NCI-H1417 treated with DMSO at 0.1 percent for 48 hours (cell line): ENCODE measurements around the gene MASP1.
"Not testable (repeated sequence)": the region's sequence is repeated elsewhere in the genome, so short reads cannot be mapped to it uniquely, and the experiment has no call there.

Experiments
- DNase-seq: peaks from one replicate; lab custom pipeline; 2025; lab: John Stamatoyannopoulos, UW

Gene MASP1

DNA sequence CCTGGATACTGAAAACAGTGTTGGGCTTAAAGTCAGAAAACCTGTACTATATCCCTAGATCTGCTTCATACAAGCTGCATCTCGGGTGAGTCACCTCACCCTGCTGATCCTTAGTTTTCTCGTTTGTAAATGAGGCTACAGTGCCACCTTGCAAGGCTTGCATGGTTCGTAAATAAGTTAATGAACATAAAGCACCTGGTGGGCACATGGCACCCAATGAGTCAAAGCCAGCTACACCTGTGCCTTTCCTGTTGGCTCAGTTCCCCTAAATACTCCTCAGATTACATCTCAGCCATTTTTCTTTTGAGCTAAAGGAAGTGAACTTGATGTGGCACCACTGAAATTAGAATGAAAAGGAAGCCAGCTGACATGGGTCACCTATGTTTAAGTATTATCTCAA, 67.7 kb downstream of the MASP1 start:
- no peak for DNase-seq

DNA sequence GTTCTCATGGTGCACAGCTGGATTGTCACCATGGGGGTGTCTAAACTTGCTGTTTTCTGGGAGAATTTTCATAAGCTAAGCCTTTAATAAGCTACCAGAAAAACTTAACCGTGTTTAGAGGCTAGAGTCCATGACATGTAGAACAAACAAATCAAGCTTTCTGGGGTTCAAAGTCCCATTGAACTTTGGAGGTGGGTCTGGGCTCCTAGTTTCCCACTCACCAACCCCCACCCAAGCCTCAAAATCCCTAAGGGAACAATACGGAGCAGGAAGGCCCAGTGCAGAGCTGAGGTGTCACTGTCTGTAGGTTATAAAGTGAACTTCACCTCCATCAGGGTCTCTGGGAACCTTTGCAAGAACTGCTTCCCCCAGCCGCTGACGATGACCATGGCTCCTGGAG, 68.7 kb downstream of the MASP1 start:
- DNase-seq, result no peak

DNA sequence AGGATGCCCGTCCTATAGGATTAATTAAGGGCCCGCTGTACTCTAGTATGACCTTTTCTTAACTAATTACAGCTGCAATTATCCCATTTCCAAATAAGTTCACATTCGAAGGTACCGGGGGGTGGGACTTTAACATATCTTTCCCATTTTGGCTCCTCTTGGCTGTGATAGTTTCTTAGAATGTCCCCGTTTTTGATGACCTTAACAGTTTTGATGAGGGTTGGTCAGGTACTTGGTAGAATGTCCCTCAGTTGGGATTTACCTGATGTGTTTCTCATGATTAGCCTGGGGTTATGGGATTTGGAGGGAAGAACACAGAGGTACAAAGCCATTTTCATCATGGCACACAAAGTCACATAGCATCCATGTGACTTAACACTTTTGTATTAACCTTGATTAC, 76.1 kb downstream of the MASP1 start:
- DNase-seq, result no peak

DNA sequence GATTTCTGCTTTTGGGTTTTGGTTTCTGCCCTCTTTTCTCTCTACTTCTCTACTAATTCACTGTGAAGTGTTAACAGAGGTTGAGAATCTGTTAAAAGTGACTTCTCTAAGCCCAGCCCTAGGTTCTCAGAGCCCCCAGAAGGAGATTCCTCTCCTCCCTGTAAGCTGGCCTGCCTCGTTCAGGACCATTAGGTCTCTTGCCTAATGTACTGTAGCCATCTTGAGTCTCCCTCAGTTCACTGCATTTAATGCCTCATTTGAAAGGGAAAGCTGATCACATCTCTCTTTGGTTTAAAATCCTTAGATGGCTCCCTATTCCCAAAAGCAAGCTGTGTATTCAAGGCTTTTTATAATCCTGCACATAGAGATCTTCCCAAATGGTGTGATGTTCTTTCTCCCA, 77.9 kb downstream of the MASP1 start:
- DNase-seq, result no peak

DNA sequence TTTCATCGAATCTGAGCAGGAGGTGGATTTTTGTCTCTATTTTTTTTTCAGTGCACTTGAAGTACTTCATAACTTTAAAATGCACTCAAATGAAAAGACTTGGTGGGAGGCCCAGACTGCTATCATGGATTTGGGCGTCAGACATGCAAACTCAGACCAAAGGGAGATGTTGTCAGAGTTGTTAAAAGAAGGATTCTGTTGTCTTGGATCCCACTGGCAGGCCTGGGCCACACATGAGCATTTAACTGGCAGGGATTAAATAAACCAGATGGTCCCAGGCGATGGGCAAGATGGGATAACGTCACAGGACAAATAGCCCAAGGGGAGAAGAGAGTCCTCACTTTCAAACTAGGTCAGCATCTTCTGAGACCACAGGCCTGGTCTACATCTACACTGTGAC, 78.8 kb downstream of the MASP1 start:
- DNase-seq, result no peak

DNA sequence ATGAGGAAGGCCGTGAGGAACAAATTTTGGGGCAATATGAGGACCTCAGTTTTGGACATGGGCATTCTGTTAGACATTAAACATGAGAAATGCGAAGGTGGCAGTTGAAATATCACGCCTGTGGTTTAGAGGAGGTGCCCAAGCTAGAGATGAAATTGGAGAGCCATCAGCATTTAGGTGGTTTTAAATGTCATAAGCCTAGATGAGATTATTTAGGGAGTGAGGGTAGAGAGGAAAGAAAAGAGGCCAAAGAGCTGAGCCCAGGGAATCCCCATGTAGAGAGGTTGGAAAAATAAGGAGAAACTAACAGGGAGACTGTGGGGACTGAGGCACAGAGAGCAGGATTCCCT, 79.4 kb downstream of the MASP1 start:
- DNase-seq, result no peak

DNA sequence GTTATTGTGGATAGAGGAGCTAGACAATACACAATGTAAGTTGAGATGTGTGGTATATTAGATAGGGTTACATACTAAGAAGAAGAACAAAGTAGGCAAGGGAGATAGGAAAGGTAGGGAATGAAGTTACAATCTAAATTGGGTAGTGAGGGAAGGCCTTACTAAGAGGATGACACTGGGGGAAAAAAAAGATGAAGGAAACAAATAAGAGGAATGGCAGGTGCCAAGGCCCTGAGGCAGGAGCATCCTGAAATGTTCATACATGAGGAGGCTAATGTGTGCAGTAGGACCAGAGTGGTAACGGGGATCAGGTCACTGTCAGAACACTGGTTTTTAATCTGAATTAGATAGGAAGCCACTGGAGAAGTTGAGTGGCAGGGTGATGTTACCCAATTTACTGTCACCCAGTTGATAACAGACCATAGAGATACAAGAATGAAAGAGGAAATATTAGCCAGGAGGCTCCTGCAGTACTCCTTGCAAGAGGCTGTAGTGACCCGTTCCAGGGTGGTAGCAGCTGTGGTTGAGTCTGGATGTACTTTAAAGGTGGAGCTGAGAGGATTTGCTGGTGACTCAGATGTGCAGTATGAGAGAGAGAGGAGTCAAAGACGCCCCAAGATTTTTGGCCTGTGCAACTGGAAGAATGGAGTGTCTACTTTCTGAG, 79.9 kb downstream of the MASP1 start:
- DNase-seq, result no peak

DNA sequence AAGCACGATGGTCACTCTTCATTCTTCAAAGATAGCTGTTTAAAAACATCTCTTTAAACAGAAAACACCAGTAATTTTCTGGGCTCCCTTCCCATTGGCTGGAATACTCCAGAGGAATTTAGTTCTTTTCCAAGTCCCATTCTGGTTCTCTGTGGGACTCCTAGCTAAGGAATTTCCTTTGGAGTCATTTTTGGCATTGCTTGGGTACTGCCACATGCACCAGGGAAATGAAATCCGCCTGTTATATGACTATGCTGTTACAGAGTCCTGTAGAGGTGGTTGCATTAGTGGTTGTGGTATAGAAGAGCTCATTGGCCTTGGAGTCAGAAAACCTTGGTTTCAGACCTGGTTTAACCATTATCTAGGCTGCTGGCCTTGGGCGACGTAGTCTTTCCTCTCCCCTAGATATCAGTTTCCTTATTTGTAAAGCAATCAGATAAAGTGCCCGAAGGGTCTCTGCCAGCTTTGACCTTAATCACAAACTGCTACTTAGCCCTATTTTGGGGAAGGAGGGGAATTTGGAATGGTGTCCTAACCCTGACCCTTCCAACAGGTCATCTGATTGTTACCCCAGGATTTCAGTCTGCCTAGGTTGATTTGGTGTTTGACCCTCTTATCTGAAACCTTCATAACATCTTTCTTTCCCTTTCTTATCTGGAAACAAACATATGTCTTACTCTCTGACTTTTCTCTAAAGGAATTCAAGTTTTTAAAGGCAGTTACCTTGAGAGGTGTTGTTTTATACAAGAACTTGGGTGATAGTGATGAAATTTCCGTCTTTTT, 80.8 kb downstream of the MASP1 start:
- no peak for DNase-seq

DNA sequence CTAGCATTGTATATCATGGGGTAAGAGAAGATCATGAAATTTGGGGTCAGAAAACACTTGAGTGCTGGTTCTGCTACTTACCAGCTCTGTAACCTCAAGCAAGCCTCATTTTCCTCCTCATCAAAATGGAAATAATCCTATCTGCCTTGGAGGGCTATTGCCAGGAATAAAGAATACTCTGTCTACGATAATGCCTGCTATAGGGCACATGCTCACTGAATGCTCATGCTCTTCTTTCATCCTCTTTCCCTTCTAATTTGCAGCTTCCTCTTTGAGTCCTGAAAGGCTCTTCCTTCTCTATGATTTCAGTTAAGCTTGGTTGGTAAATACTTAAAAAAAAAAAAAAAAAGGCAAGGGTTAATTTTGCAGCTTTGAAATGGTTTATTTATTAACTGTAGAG, 81.4 kb downstream of the MASP1 start:
- DNase-seq, result no peak

DNA sequence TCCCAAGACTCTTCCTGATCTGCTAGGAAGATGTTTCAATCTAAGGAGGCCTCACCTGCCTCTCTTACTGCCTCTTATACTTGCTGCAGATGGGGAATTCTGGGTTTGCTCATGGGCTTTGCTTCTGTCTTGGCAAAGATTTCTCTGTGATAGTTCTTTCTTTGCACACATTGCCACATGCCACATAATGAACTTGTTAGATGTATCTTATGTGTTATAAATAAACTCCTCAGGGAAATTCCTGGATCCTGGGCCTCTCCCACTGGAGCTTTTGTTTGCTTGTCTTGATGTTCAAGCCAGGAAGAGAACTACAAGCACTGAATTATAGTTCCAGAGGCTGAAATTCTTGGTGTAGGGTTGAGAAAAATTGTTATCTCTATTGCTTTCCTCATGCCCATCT, 82.0 kb downstream of the MASP1 start:
- no peak for DNase-seq

DNA sequence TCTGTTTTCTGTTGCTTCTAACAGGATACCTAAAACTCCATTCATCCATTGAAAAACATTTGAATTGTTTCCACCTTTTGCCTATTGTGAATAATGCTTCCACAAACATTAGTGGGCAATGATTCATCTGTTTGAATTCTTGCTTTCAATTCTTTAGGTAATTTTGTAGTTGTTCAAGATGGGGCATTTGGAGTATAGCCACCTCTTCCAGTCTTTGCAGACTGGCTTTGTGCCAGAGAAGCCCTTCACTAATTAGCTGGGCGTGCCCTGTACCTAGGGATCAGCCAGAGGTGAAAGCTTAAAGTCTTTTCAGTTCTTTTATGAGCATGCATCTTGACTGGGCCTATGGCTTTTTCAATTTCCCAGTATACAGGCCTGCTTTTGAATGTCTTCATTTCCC, 83.4 kb downstream of the MASP1 start:
- DNase-seq, result no peak

DNA sequence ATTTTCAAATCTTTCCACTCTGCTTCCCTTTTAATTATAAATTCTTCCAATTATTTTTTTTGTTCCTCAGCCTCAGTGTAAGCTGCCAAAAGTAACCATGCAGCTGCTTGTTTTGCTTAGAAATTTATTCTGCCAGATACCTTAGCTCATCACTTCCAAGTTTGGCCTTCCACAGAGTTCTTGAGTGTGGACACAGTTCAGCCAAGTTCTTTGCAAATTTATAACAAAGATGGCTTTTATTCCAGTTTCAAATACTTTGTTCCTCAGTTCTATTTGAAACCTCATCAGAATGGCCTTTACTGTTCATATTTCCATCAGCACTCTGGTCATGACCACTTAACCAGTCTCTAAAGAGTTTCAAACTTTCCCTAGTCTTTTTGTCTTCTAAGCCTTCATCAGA, 83.9 kb downstream of the MASP1 start:
- DNase-seq, result no peak

DNA sequence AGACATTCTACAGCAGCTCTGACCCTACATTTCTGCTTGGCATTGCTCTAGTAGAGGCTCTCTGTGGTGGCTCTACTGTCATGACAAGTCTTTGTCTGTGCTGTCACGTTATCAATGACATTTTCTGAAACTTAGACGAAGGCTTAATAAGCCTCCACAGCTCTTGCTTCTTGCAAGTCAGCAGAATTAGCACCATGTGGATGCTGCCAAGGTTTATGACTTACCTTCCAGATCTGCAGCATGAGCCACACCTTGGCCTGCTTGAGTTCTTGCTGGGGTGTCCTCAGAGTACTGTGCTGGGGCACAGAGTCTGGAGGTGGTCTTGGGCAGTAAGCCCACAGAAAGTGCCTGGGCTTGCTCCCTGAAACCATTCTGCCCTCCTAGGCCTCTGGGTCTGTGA, 84.5 kb downstream of the MASP1 start:
- no peak for DNase-seq

DNA sequence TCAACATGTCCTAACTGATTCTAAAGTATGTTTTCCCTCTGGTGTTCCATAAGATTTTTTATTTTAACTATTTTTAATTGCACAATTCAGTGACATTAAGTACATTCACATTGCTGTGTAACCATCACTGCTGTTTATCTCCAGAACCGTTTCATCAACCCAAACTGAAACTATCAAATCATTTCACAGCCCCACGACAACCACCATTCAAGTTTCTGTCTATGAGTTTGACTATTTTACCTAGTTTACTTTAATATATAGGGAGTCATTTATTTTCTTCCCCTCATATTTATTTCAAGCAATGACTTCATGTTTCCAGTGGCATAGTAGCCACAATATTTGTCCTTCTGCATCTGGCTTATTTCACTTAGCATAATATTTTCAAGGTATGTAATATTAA, 85.9 kb downstream of the MASP1 start:
- no peak for DNase-seq

DNA sequence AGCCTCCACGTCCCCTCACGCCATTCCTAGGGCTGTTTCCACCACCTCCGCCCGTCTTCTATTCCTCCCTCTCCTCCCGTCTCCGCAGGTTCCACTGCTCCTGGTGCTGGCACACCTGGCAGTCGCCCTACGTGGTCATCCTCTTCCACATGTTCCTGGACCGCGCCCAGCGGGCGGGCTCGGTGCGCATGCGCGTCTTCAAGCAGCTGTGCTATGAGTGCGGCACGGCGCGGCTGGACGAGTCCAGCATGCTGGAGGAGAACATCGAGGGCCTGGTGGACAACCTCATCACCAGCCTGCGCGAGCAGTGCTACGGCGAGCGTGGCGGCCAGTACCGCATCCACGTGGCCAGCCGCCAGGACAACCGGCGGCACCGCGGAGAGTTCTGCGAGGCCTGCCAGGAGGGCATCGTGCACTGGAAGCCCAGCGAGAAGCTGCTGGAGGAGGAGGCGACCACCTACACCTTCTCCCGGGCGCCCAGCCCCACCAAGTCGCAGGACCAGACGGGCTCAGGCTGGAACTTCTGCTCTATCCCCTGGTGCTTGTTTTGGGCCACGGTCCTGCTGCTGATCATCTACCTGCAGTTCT, 92.0 kb downstream of the MASP1 start:
- not testable (repeated sequence) for DNase-seq

DNA sequence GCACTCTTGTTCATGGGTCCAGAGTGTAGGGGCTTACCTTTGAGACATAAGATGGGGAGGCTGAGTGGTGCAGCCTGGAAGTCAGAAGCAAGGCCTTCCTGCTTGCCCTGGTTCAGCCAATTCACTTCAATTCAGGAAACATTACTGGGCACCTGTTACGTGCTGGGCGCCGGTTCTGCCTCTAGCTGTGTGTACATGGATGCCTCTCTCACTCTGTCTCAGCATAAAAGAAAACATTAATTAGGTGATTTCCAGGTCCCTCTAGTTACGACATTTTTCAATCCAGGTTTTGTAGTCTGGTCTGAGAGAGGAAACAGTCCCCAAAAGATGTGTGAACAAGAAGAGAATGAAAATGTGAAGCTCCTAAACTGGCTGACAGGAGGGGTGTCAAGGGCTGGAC, 93.0 kb downstream of the MASP1 start:
- no peak for DNase-seq

DNA sequence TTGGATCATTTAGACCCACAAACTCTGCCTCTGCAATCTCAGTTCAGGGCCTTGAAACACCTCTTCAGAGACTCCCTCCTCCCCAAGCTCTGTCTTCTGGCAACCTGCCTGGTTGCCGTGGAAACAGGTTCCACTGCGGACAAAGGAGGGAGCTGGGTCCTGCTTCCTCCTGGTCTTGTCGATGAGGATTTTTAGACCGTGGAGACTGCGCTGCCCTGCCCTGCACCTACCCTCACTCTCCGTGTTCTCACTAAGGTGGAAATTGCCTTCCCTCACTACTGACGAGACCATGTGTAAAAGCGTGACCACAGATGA, 94.2 kb downstream of the MASP1 start, which contains the start of gene RTP1:
RTP1 (plus strand) TSS at position 152 of the 315 bp plus-strand sequence; CDS start at position 182, 30 bp downstream.
- DNase-seq, result no peak

DNA sequence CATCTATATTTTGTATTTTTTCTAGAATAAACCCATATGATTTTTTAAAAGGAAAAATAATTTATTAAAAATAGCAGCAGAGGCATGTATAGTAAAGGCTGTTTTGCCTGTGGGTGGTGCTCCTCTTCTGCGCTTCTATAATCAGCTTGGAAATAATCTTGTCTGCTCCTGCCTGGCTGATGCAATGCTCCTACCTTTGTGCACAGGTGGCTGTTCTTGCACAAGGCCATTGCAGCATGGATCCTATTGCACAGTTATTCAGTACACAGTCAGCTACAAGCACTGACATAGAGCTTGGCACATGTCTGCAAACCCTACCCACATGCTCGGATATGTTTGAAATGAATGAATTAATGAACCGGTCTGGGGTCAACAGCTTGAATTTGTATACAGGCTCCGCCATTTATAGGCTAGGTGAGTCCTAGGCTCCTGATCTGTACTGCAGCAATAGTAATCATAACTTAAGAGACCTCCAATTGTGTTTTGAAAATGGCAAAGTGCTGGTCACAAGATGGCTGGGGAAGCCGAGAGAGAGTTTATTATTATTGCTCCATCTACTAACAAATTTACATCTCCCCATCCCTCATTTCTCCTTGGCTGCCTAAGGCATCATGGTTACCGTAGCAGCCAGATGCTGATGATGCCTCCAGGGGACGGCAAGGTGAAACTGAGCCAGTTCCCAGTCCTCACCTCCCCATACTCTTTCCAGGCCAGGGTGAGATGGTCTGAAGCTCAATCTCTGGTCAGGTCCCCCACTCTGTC, 94.8 kb downstream of the MASP1 start:
- DNase-seq, result no peak

DNA sequence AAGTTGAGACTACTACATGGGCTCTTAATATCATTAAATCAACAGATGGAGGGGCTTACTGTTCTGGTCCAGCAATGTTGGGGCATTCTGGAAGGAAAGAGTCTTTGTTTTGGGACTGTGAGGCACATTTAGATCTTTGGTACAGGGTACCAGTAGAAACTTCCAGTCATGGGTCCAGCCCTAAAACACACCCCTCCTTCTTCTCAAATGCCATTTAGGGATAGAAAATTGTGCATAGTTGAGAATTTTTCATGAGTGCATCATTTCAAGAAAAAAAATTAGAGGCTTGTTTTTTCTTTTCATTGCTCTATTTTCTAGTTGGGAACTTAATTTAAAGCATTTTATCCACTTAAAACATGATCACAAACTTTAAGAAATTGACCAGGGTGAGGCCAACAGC, 98.4 kb downstream of the MASP1 start:
- no peak for DNase-seq

DNA sequence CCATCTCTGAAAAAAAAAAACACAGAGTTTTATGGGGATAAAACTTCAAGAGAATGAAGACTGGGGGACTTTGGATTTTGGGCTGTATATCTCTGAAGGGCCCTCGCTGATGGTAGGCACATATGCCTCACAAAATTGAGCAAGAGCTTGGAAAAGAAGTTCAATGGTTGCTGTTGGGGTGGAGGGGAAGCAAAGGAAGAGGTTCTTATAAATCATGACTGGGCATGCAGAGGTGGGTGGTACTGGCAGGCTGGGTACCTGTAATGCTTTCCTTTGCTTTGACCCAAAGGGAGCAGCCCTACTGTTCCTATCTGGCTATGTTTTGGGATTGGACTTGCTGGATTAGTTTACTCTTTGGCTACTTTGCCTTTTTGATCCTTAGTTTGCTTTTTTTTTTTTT, 100.3 kb downstream of the MASP1 start:
- no peak for DNase-seq

DNA sequence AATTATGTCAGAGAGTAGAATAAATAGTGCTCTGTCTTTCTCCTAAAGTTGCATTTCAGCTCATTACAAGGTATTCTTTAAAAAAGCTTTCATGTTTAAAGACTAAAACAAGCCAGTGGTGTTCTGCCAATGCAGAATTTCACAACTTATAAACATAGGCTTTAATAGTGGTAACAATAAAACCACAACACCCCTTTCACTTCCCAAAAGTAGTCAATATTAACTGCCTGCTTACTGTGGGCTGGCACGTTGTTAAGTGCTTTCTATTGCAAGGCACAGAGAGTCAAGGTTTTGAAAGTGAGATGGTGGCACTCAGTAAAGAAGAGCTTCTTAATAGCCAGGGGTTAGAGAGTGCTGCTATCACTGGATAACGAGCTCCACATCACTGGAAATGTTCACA, 102.6 kb downstream of the MASP1 start:
- no peak for DNase-seq

DNA sequence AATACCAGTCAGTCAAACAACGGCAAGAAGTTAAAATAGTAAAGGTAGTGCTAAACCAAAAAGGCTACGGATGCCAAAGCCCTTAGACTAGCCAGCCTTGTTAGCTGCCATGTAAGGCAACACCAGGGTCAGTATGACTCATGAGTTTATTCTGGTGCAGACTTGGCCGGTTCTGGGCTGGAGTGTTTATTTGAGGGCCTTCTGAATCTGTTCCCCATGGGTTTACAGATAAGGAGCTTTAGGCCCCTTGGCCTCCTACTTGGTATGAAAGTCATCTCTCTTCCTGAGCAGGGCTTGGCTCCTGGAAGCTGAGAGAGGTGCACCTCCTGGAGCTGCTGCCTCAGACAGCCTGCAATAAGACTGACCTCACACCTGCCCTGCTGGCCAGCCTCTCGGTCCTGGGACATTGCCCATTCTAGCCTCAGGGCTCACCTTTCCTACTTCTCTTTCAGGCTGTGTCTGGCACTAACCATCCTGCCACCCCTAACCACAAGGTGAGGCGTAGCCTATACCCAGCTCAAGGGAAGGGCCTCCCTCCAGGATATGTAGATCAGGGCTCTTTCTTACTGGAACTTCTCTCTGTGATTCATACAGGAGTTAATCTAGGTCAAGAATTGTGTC, 104.6 kb downstream of the MASP1 start:
- DNase-seq, result no peak

DNA sequence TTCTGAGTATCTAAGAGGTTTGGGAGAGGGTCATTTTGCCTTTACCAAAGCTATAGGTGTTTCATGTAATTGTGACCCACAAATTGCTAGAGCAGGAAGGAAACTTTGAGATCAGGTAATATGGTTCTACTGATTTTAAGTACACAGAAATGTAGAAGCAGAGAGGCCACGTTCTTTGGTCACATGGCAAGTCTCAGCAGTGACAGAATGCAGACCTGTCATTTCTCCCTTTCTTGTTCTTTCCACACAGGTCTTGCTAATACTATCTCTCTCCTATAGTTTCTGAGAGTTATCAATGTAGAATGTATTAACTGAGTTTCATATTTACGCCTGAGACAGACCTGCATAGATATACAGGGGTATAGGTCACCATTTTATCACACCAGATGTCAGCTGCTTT, 105.2 kb downstream of the MASP1 start:
- no peak for DNase-seq
